HCT116 (cell line): ENCODE measurements around the gene TMEM243. TPM values are rescaled to one million over a fixed set of nuclear protein-coding genes. Genes with fewer than 3 reads are reported as not detected.

Experiments used
- ATAC-seq: fragments of 200-7000 bp; cut with Tn5 transposase; 2 replicates; pipeline ENCODE4 v1.9.1; 2020; ENCODE audit warnings: mild to moderate bottlenecking, moderate library complexity
- BruUV-seq: library from RNA; stranded (reverse); fragments of 400-500 nt; replicated peaks from 2 replicates; lab custom pipeline; 2021; lab: Mats Ljungman, UMichigan
- CTCF ChIA-PET: fragments of 300-600 bp; sonication (Branson Sonifier 250); formaldehyde crosslinking; loops from one replicate; lab custom pipeline; 2021; ENCODE audit warnings: antibody characterized with exemption; lab: Charles Lee
- POLR2A ChIA-PET: fragments of 300-600, 350-600 bp; sonication (Branson Sonifier 250); formaldehyde crosslinking; loops from one replicate; lab custom pipeline; 2021; ENCODE audit warnings: antibody characterized with exemption; lab: Charles Lee
- RAD21 ChIA-PET, 2 experiments: fragments of 300-600 bp; sonication (Branson Sonifier 250); formaldehyde crosslinking; loops; one replicate each; lab custom pipeline; 2023; ENCODE audit warnings: low total read pairs in 2 of 2; ENCODE audit not compliant: uncharacterized antibody in 2 of 2, unreplicated experiment in 2 of 2, low non-redundant PET in 1 of 2; lab: Charles Lee
- DNase-seq: peaks from one replicate; pipeline ENCODE4 v3.0.0-alpha.2; 2010; ENCODE audit warnings: low read depth, low spot score
- H2AFZ ChIP-seq: fragments of 200-600 bp; shearing (Covaris generic), sonication (generic); 2 replicates; pipeline ENCODE4 v1.6.1; 2017; ENCODE audit warnings: low read depth, mixed run types, mixed read lengths, antibody characterized with exemption, low read length; ENCODE audit not compliant: poor library complexity, severe bottlenecking
- H3K27ac ChIP-seq: 2 replicates; pipeline ENCODE4 v1.5.1; 2012; ENCODE audit warnings: low read depth, low read length
- H3K27me3 ChIP-seq: fragments of 200-600 bp; sonication (generic); 2 replicates; pipeline ENCODE4 v1.6.1; 2016; ENCODE audit warnings: mixed run types, low read length, mixed read lengths; ENCODE audit not compliant: insufficient read depth
- H3K36me3 ChIP-seq, 2 experiments: fragments of 200-500 bp in 1 of 2; fragments of 200-600 bp in 1 of 2; sonication (Bioruptor generic) in 1 of 2; sonication (generic) in 1 of 2; 2 replicates each; pipeline versions ENCODE4 v1.5.1 to v1.6.1; 2014 to 2016; ENCODE audit warnings: low read length in 2 of 2, inconsistent platforms in 1 of 2, mixed read lengths in 1 of 2, mixed run types in 1 of 2; ENCODE audit not compliant: insufficient read depth in 2 of 2, control insufficient read depth in 1 of 2
- H3K4me1 ChIP-seq, 2 experiments: fragments of 200-600 bp in 1 of 2; sonication (generic) in 1 of 2; 2 replicates each; pipeline versions ENCODE4 v1.5.1 to v1.6.1; 2012 to 2017; ENCODE audit warnings: low read length in 2 of 2, inconsistent platforms in 1 of 2, mild to moderate bottlenecking in 1 of 2, mixed read lengths in 1 of 2, mixed run types in 1 of 2, moderate library complexity in 1 of 2; ENCODE audit not compliant: insufficient read depth in 2 of 2, control insufficient read depth in 1 of 2
- H3K4me2 ChIP-seq: fragments of 200-600 bp; sonication (generic); 2 replicates; pipeline ENCODE4 v1.6.1; 2017; ENCODE audit warnings: mixed run types, low read length, mixed read lengths
- H3K4me3 ChIP-seq, 2 experiments: fragments of 200-600 bp in 1 of 2; sonication (generic) in 1 of 2; replicated peaks in 1 of 2; 2 replicates each; pipeline ENCODE4 v1.5.1; 2011 to 2016; ENCODE audit warnings: low read length in 2 of 2, control low read depth in 1 of 2, low read depth in 1 of 2, mild to moderate bottlenecking in 1 of 2, mixed read lengths in 1 of 2, mixed run types in 1 of 2
- H3K79me2 ChIP-seq: fragments of 200-600 bp; sonication (generic); 2 replicates; pipeline ENCODE4 v1.6.1; 2017; ENCODE audit warnings: mild to moderate bottlenecking, mixed run types, low read length, moderate library complexity, mixed read lengths; ENCODE audit not compliant: insufficient read depth
- H3K9ac ChIP-seq: fragments of 200-600 bp; sonication (generic); 2 replicates; pipeline ENCODE4 v1.6.1; 2016; ENCODE audit warnings: low read length, mixed read lengths
- H3K9me2 ChIP-seq: fragments of 200-600 bp; sonication (generic), shearing (Covaris generic); 2 replicates; pipeline ENCODE4 v1.6.1; 2017; ENCODE audit warnings: mixed run types, mild to moderate bottlenecking, moderate library complexity; ENCODE audit not compliant: insufficient read depth
- H3K9me3 ChIP-seq, 2 experiments: fragments of 200-500 bp in 1 of 2; fragments of 200-600 bp in 1 of 2; sonication (Bioruptor generic) in 1 of 2; sonication (generic) in 1 of 2; 2 replicates each; pipeline ENCODE4 v1.6.1; 2014 to 2017; ENCODE audit warnings: low read length in 2 of 2, mixed read lengths in 2 of 2, inconsistent platforms in 1 of 2, low read depth in 1 of 2, mild to moderate bottlenecking in 1 of 2, mixed run types in 1 of 2, moderate library complexity in 1 of 2; ENCODE audit not compliant: control insufficient read depth in 1 of 2, insufficient read depth in 1 of 2
- H4K20me1 ChIP-seq: fragments of 200-600 bp; sonication (generic), shearing (Covaris generic); 2 replicates; pipeline ENCODE4 v1.6.1; 2017; ENCODE audit warnings: mixed run types, mild to moderate bottlenecking, moderate library complexity; ENCODE audit not compliant: insufficient read depth
- ATF3 ChIP-seq: IDR thresholded peaks from 2 replicates; pipeline ENCODE4 v1.6.1; 2012
- CEBPB ChIP-seq: IDR thresholded peaks from 2 replicates; pipeline ENCODE4 v1.6.1; 2012; ENCODE audit warnings: low read depth
- EGR1 ChIP-seq: IDR thresholded peaks from 2 replicates; pipeline ENCODE4 v1.6.1; 2012; ENCODE audit warnings: low read depth
- ELF1 ChIP-seq: IDR thresholded peaks from 2 replicates; pipeline ENCODE4 v1.6.1; 2012; ENCODE audit warnings: low read depth, borderline replicate concordance
- EZH2 ChIP-seq: fragments of 200-600 bp; sonication (generic); IDR thresholded peaks from 2 replicates; pipeline ENCODE4 v1.6.1; 2017; ENCODE audit warnings: antibody characterized with exemption, mixed run types
- FOSL1 ChIP-seq: IDR thresholded peaks from 2 replicates; pipeline ENCODE4 v1.6.1; 2012; ENCODE audit warnings: low read depth
- JUND ChIP-seq: IDR thresholded peaks from 2 replicates; pipeline ENCODE4 v1.6.1; 2012
- POLR2A ChIP-seq: IDR thresholded peaks from 2 replicates; pipeline ENCODE4 v1.7.0; 2011; ENCODE audit warnings: borderline replicate concordance; ENCODE audit not compliant: insufficient read depth, insufficient read length; ENCODE audit errors: extremely low read depth
- REST ChIP-seq: IDR thresholded peaks from 2 replicates; pipeline ENCODE4 v1.6.1; 2012; ENCODE audit warnings: low read depth
- SIN3A ChIP-seq: IDR thresholded peaks from 2 replicates; pipeline ENCODE4 v1.6.1; 2012; ENCODE audit warnings: low read depth
- SP1 ChIP-seq: IDR thresholded peaks from 2 replicates; pipeline ENCODE4 v1.6.1; 2012; ENCODE audit warnings: low read depth
- SRF ChIP-seq: IDR thresholded peaks from 2 replicates; pipeline ENCODE4 v1.6.1; 2012; ENCODE audit warnings: low read depth
- YY1 ChIP-seq: IDR thresholded peaks from 2 replicates; pipeline ENCODE4 v1.6.1; 2011; ENCODE audit warnings: low read length, low read depth, moderate library complexity, mild to moderate bottlenecking; ENCODE audit not compliant: insufficient replicate concordance; ENCODE audit errors: extremely low read depth
- ZBTB33 ChIP-seq: IDR thresholded peaks from 2 replicates; pipeline ENCODE4 v1.6.1; 2011; ENCODE audit warnings: mild to moderate bottlenecking, low read length, moderate library complexity; ENCODE audit not compliant: insufficient replicate concordance; ENCODE audit errors: extremely low read depth
- ZFX ChIP-seq: fragments of 450-650 bp; IDR thresholded peaks from 2 replicates; pipeline ENCODE4 v1.6.1; 2017
- ZNF274 ChIP-seq: fragments of 200-500 bp; sonication (Bioruptor generic); IDR thresholded peaks from 2 replicates; pipeline ENCODE4 v1.6.1; 2014; ENCODE audit warnings: mild to moderate bottlenecking, low read depth, low read length, inconsistent platforms
- intact Hi-C: fragments of 100-400 bp; cut with micrococcal nuclease; formaldehyde crosslinking; loops from 2 replicates; pipeline ENCODE4 v1.10.0; 2022
- total RNA-seq: library from RNA; stranded (reverse); gene quantifications from one replicate; pipeline ENCODE4 v1.2.1, GENCODE V29; 2021; ENCODE audit not compliant: unreplicated experiment

Gene TMEM243
- total RNA-seq, 1 experiment from 2014 or later: 23.3 TPM

GRCh38 chr7:87209295-87209924 lies 10.1 kb downstream of the TMEM243 start:
- Histone ChIP-seq H3K9me2 (no peaks in the 10 kb centered on the region), H3K4me3 (no peak overlapping the region), H3K9ac (no peak overlapping the region), H3K4me2 (no peak overlapping the region), H3K27ac (no peak overlapping the region), H3K4me1 (peaks cover 0 to 6% of the 10 kb centered on the region in 2 experiments; a peak in 1 of 4 replicates), H4K20me1 (no peaks in the 10 kb centered on the region), H3K27me3 (no peaks in the 10 kb centered on the region), H3K9me3 (peaks cover 13 to 15% of the 10 kb centered on the region in 2 experiments; a peak in 3 of 4 replicates), H3K79me2 (peaks cover 89% of the 10 kb centered on the region), H2AFZ (no peak overlapping the region), H3K36me3 (peaks cover 0 to 17% of the 10 kb centered on the region in 2 experiments; a peak in 2 of 4 replicates)
- no peak for ATAC-seq
- DNase-seq: no peak
- ChIA-PET POLR2A (no interaction called here), RAD21 (no interaction called here), CTCF (no interaction called here)
- TF ChIP-seq YY1: no peak
- TF ChIP-seq ZFX: no peak
- no peak for TF ChIP-seq ATF3
- no peak for TF ChIP-seq SP1
- no peak for TF ChIP-seq JUND
- TF ChIP-seq EGR1: no peak
- TF ChIP-seq EZH2: no peak
- TF ChIP-seq ELF1: no peak
- no peak for TF ChIP-seq CEBPB
- no TSS peak for BruUV-seq
- intact Hi-C loops: no loop called here

GRCh38 chr7:87206361-87206760 lies 13.2 kb downstream of the TMEM243 start:
- ATAC-seq (no peak), DNase-seq (no peak)
- H3K4me2 ChIP-seq: no peak overlapping the region
- CTCF ChIA-PET: no interaction called here
- no peak overlapping the region for H2AFZ ChIP-seq
- no peaks in the 10 kb centered on the region for H3K4me1 ChIP-seq
- no TSS peak for BruUV-seq
- no peaks in the 10 kb centered on the region for H3K27me3 ChIP-seq
- peaks cover 87% of the 10 kb centered on the region for H3K79me2 ChIP-seq
- POLR2A ChIA-PET: no interaction called here
- no peaks in the 10 kb centered on the region for H4K20me1 ChIP-seq
- H3K27ac ChIP-seq: no peak overlapping the region
- H3K9me3 ChIP-seq: peaks cover 13 to 15% of the 10 kb centered on the region in 2 experiments; a peak in 3 of 4 replicates
- no peaks in the 10 kb centered on the region for H3K9me2 ChIP-seq
- no peak overlapping the region for H3K9ac ChIP-seq
- H3K4me3 ChIP-seq: no peak overlapping the region
- intact Hi-C loops: no loop called here
- peaks cover 0 to 20% of the 10 kb centered on the region in 2 experiments; a peak in 1 of 4 replicates for H3K36me3 ChIP-seq
- RAD21 ChIA-PET: no interaction called here
- TF ChIP-seq ZBTB33: no peak
- no peak for TF ChIP-seq SRF
- no peak for TF ChIP-seq SIN3A
- TF ChIP-seq ZNF274: no peak
- no peak for TF ChIP-seq EGR1
- TF ChIP-seq FOSL1: no peak
- no peak for TF ChIP-seq REST
- no peak for TF ChIP-seq SP1
- no peak for TF ChIP-seq POLR2A
